H9 (cell line): ENCODE data around the gene F11R. TPM values are rescaled to one million over a fixed set of nuclear protein-coding genes. Genes with fewer than 3 reads are reported as not detected.
"Not testable (repeated sequence)": the region's sequence is repeated elsewhere in the genome, so short reads cannot be mapped to it uniquely, and the experiment has no call there.

Experiments
- DNase-seq: peaks from one replicate; pipeline ENCODE4 v3.0.0-alpha.2; 2017
- H2AFZ ChIP-seq: one replicate; pipeline ENCODE4 v1.6.1; 2013; ENCODE audit warnings: mild to moderate bottlenecking, low read length, control low read depth, moderate library complexity
- H2AK5ac ChIP-seq: 2 replicates; pipeline ENCODE4 v1.6.1; 2013; ENCODE audit warnings: low read length, control low read depth, mixed read lengths; ENCODE audit not compliant: insufficient read length
- H2BK120ac ChIP-seq: one replicate; pipeline ENCODE4 v1.6.1; 2013; ENCODE audit warnings: low read depth, mild to moderate bottlenecking, low read length, control low read depth, inconsistent platforms; ENCODE audit not compliant: poor library complexity, severe bottlenecking
- H2BK12ac ChIP-seq: 2 replicates; pipeline ENCODE4 v1.6.1; 2013; ENCODE audit warnings: low read length, control low read depth, mixed read lengths, low read depth; ENCODE audit not compliant: insufficient read length
- H2BK15ac ChIP-seq: 2 replicates; pipeline ENCODE4 v1.6.1; 2013; ENCODE audit warnings: low read depth, low read length, control low read depth
- H2BK20ac ChIP-seq: one replicate; pipeline ENCODE4 v1.6.1; 2013; ENCODE audit warnings: low read depth, mild to moderate bottlenecking, low read length, control low read depth, inconsistent platforms; ENCODE audit not compliant: poor library complexity, severe bottlenecking
- H2BK5ac ChIP-seq: 2 replicates; pipeline ENCODE4 v1.6.1; 2013; ENCODE audit warnings: low read length, control low read depth, mixed read lengths; ENCODE audit not compliant: insufficient read length
- H3K14ac ChIP-seq: 2 replicates; pipeline ENCODE4 v1.6.1; 2013; ENCODE audit warnings: low read length, control low read depth; ENCODE audit not compliant: insufficient read depth
- H3K18ac ChIP-seq: 2 replicates; pipeline ENCODE4 v1.6.1; 2013; ENCODE audit warnings: low read depth, mild to moderate bottlenecking, mixed read lengths, low read length, control low read depth; ENCODE audit not compliant: insufficient read length
- H3K23ac ChIP-seq: 2 replicates; pipeline ENCODE4 v1.6.1; 2013; ENCODE audit warnings: low read length, control low read depth, mixed read lengths, low read depth; ENCODE audit not compliant: insufficient read length
- H3K23me2 ChIP-seq: 2 replicates; pipeline ENCODE4 v1.6.1; 2013; ENCODE audit warnings: low read depth, mild to moderate bottlenecking, mixed read lengths, low read length, control low read depth; ENCODE audit not compliant: insufficient read length, poor library complexity, severe bottlenecking
- H3K27ac ChIP-seq: 2 replicates; pipeline ENCODE4 v1.5.1; 2013; ENCODE audit warnings: low read length, control low read depth, mixed read lengths, low read depth; ENCODE audit not compliant: insufficient read length
- H3K27me3 ChIP-seq: 2 replicates; pipeline ENCODE4 v1.6.1; 2013; ENCODE audit warnings: low read length, control low read depth, inconsistent platforms; ENCODE audit not compliant: insufficient read depth
- H3K4ac ChIP-seq: 2 replicates; pipeline ENCODE4 v1.6.1; 2013; ENCODE audit warnings: low read depth, mild to moderate bottlenecking, control low read depth, inconsistent platforms, low read length, moderate library complexity
- H3K4me1 ChIP-seq: 2 replicates; pipeline ENCODE4 v1.6.1; 2013; ENCODE audit warnings: low read length, control low read depth, inconsistent platforms; ENCODE audit not compliant: insufficient read depth
- H3K4me2 ChIP-seq: 2 replicates; pipeline ENCODE4 v1.6.1; 2013; ENCODE audit warnings: low read length, control low read depth, mixed read lengths; ENCODE audit not compliant: insufficient read length, insufficient read depth
- H3K56ac ChIP-seq: 2 replicates; pipeline ENCODE4 v1.6.1; 2013; ENCODE audit warnings: low read depth, mild to moderate bottlenecking, mixed read lengths, low read length, control low read depth; ENCODE audit not compliant: insufficient read length
- H3K79me1 ChIP-seq: 2 replicates; pipeline ENCODE4 v1.6.1; 2013; ENCODE audit warnings: low read depth, mild to moderate bottlenecking, moderate library complexity, low read length, control low read depth, inconsistent platforms; ENCODE audit not compliant: insufficient read depth, poor library complexity, severe bottlenecking
- H3K79me2 ChIP-seq: 2 replicates; pipeline ENCODE4 v1.6.1; 2013; ENCODE audit warnings: low read length, control low read depth, inconsistent platforms; ENCODE audit not compliant: insufficient read depth
- H3K9ac ChIP-seq: 2 replicates; pipeline ENCODE4 v1.6.1; 2013; ENCODE audit warnings: low read length, control low read depth, mixed read lengths; ENCODE audit not compliant: insufficient read length; ENCODE audit errors: extremely low read depth
- H3K9me3 ChIP-seq: one replicate; pipeline ENCODE4 v1.6.1; 2013; ENCODE audit warnings: low read depth, low read length, inconsistent platforms; ENCODE audit not compliant: control insufficient read depth
- H3T11ph ChIP-seq: one replicate; pipeline ENCODE4 v1.6.1; 2013; ENCODE audit warnings: mild to moderate bottlenecking, low read length, control low read depth, inconsistent platforms
- H4K20me1 ChIP-seq: one replicate; pipeline ENCODE4 v1.6.1; 2013; ENCODE audit not compliant: control insufficient read depth, insufficient read length, insufficient read depth
- H4K5ac ChIP-seq: 2 replicates; pipeline ENCODE4 v1.6.1; 2013; ENCODE audit warnings: low read depth, mild to moderate bottlenecking, mixed read lengths, low read length, control low read depth; ENCODE audit not compliant: insufficient read length
- H4K8ac ChIP-seq: replicated peaks from 2 replicates; pipeline ENCODE4 v1.6.1; 2013; ENCODE audit warnings: low read length, control low read depth, mixed read lengths, low read depth; ENCODE audit not compliant: insufficient read length
- H4K91ac ChIP-seq: 2 replicates; pipeline ENCODE4 v1.6.1; 2013; ENCODE audit warnings: low read depth, mild to moderate bottlenecking, moderate library complexity, mixed read lengths, low read length, control low read depth; ENCODE audit not compliant: insufficient read length
- H3K27ac Mint-ChIP-seq, 3 experiments: 2 replicates in 2 of 3; 3 replicates in 1 of 3; pipeline ENCODE4 v1.8.0; 2020 to 2021; ENCODE audit warnings: mixed read lengths in 3 of 3, mild to moderate bottlenecking in 1 of 3, moderate library complexity in 1 of 3
- H3K27me3 Mint-ChIP-seq: 2 replicates; pipeline ENCODE4 v1.8.0; 2021; ENCODE audit warnings: low read depth, mild to moderate bottlenecking, moderate library complexity, mixed read lengths
- H3K36me3 Mint-ChIP-seq, 3 experiments: 2 replicates in 2 of 3; 3 replicates in 1 of 3; pipeline ENCODE4 v1.8.0; 2020 to 2021; ENCODE audit warnings: low read depth in 3 of 3, mixed read lengths in 3 of 3; ENCODE audit not compliant: insufficient read depth in 1 of 3
- H3K4me1 Mint-ChIP-seq, 2 experiments: 2 replicates each; pipeline ENCODE4 v1.8.0; 2020; ENCODE audit warnings: mixed read lengths in 2 of 2
- H3K4me3 Mint-ChIP-seq, 2 experiments: 2 replicates in 1 of 2; 3 replicates in 1 of 2; pipeline ENCODE4 v1.8.0; 2020 to 2021; ENCODE audit warnings: mild to moderate bottlenecking in 2 of 2, mixed read lengths in 2 of 2, moderate library complexity in 1 of 2
- H3K9me3 Mint-ChIP-seq, 2 experiments: 2 replicates in 1 of 2; 3 replicates in 1 of 2; pipeline ENCODE4 v1.8.0; 2020; ENCODE audit warnings: mild to moderate bottlenecking in 2 of 2, mixed read lengths in 2 of 2, moderate library complexity in 1 of 2
- CTCF ChIP-seq: fragments of 200-600 bp; sonication (generic); conservative IDR thresholded peaks from 3 replicates; pipeline ENCODE4 v1.8.0; 2021; ENCODE audit warnings: antibody characterized with exemption, mild to moderate bottlenecking
- WGBS: extraction: QIAGEN DNeasy Blood & Tissue Kit; methylation state at CpG from one replicate; pipeline ENCODE4 v1.1.7; 2013; ENCODE audit warnings: missing lambda C conversion rate, low lambda C conversion rate, mixed read lengths; ENCODE audit not compliant: insufficient read length; ENCODE audit errors: extremely low coverage; 5-methylcytosine and 5-hydroxymethylcytosine counted together
- total RNA-seq: library from RNA; stranded (reverse); gene quantifications from 2 replicates; pipeline ENCODE4 v1.2.1, GENCODE V29; 2021

The F11R gene
- total RNA-seq, 1 experiment from 2014 or later, result 174 TPM

- Histone ChIP-seq H2BK5ac (no peak overlapping the region), H2AK5ac (no peak overlapping the region), H4K5ac (no peak overlapping the region), H3K79me2 (peaks cover 43% of the 10 kb centered on the region), H3K27me3 (no peaks in the 10 kb centered on the region), H4K20me1 (no peaks in the 10 kb centered on the region), H3T11ph (no peak overlapping the region), H3K9me3 (no peaks in the 10 kb centered on the region), H2BK120ac (no peak overlapping the region), H2BK12ac (no peak overlapping the region), H4K91ac (no peak overlapping the region), H3K4me2 (peak overlapping the region; percentile 71), H2AFZ (no peak overlapping the region), H3K4me1 (peaks cover 23% of the 10 kb centered on the region), H2BK20ac (no peak overlapping the region), H3K9ac (peak overlapping the region; percentile 4), H3K14ac (no peak overlapping the region), H3K27ac (no peak overlapping the region), H3K4ac (no peak overlapping the region), H3K79me1 (no peaks in the 10 kb centered on the region), H4K8ac (no peak overlapping the region), H3K18ac (no peak overlapping the region), H3K23me2 (peaks cover 8% of the 10 kb centered on the region), H2BK15ac (no peak overlapping the region), H3K23ac (no peak overlapping the region), H3K56ac (no peak overlapping the region)
- no peaks in the 10 kb centered on the region; a peak in 1 of 5 replicates for H3K9me3 Mint-ChIP-seq
- DNase-seq, result no peak
- TF ChIP-seq CTCF, result no peak
- peaks cover 58 to 67% of the 10 kb centered on the region in 2 experiments for H3K4me1 Mint-ChIP-seq
- peaks cover 7 to 25% (median 24%) of the 10 kb centered on the region in 3 experiments; a peak in 5 of 7 replicates for H3K36me3 Mint-ChIP-seq
- H3K27me3 Mint-ChIP-seq, result no peaks in the 10 kb centered on the region
- peak overlapping the region; percentile 86 to 97 (median 97) for H3K27ac Mint-ChIP-seq
- H3K4me3 Mint-ChIP-seq, result peak overlapping the region; percentile 87 to 96
- no CpG with 5 or more reads among the region's 5 CpGs for WGBS
These were observed 3.0 kb downstream of the F11R start for GRCh38 chr1:161017756-161018630.

GRCh38 chr1:161017181-161017580 lies 3.8 kb downstream of the F11R start:
- not testable (repeated sequence) for H4K91ac ChIP-seq, H3K27me3 Mint-ChIP-seq, H3K27me3 ChIP-seq, H3K4ac ChIP-seq, H3T11ph ChIP-seq, H3K56ac ChIP-seq, H3K4me2 ChIP-seq, H2BK12ac ChIP-seq, H2BK120ac ChIP-seq, H3K9ac ChIP-seq, H2BK5ac ChIP-seq, H4K20me1 ChIP-seq, H2AFZ ChIP-seq, H3K27ac ChIP-seq, H2AK5ac ChIP-seq, H3K14ac ChIP-seq, H3K9me3 ChIP-seq, H4K8ac ChIP-seq, DNase-seq, H3K9me3 Mint-ChIP-seq, H4K5ac ChIP-seq, H3K23ac ChIP-seq, H3K23me2 ChIP-seq, H3K18ac ChIP-seq, H2BK20ac ChIP-seq, H2BK15ac ChIP-seq, H3K79me1 ChIP-seq
- Histone ChIP-seq H3K4me1 (peaks cover 23% of the 10 kb centered on the region), H3K79me2 (peaks cover 45% of the 10 kb centered on the region)
- H3K36me3 Mint-ChIP-seq, result peaks cover 7 to 26% (median 24%) of the 10 kb centered on the region in 3 experiments; a peak in 5 of 7 replicates
- H3K4me3 Mint-ChIP-seq, result peak overlapping the region; percentile 87 to 96; a peak in 4 of 5 replicates
- peak overlapping the region; percentile 86 to 97 (median 97); a peak in 5 of 7 replicates for H3K27ac Mint-ChIP-seq
- peaks cover 57 to 65% of the 10 kb centered on the region in 2 experiments for H3K4me1 Mint-ChIP-seq
- WGBS, result no CpG with 5 or more reads among the region's 7 CpGs
